Activated CD4-positive, alpha-beta memory T cell treated with anti-CD3 and anti-CD28 coated beads for 36 hours (primary cell): Measurements from ENCODE around the gene PRADC1. TPM values are rescaled to one million over a fixed set of nuclear protein-coding genes. Genes with fewer than 3 reads are reported as not detected.

Source experiments
- CTCF ChIA-PET: fragments of 350-600 bp; sonication (Branson Sonifier 250); formaldehyde crosslinking; loops from one replicate; lab custom pipeline; 2021; ENCODE audit warnings: antibody characterized with exemption, inconsistent platforms; lab: Charles Lee
- POLR2A ChIA-PET: fragments of 350-600 bp; sonication (Branson Sonifier 250); formaldehyde crosslinking; loops from one replicate; lab custom pipeline; 2021; ENCODE audit warnings: antibody characterized with exemption; lab: Charles Lee
- DNase-seq: peaks from one replicate; pipeline ENCODE4 v3.0.0-alpha.2; 2020
- H3K27ac Mint-ChIP-seq: one replicate; pipeline ENCODE4 v1.8.0; 2021; ENCODE audit warnings: mixed read lengths
- H3K27me3 Mint-ChIP-seq: one replicate; pipeline ENCODE4 v1.8.0; 2021; ENCODE audit warnings: mixed read lengths
- H3K36me3 Mint-ChIP-seq: one replicate; pipeline ENCODE4 v1.8.0; 2021; ENCODE audit warnings: mixed read lengths
- H3K4me1 Mint-ChIP-seq: one replicate; pipeline ENCODE4 v1.8.0; 2021; ENCODE audit warnings: low read depth, mixed read lengths
- H3K4me3 Mint-ChIP-seq: one replicate; pipeline ENCODE4 v1.8.0; 2021; ENCODE audit warnings: mild to moderate bottlenecking, mixed read lengths
- H3K9me3 Mint-ChIP-seq: one replicate; pipeline ENCODE4 v1.8.0; 2021; ENCODE audit warnings: mixed read lengths
- intact Hi-C: fragments of 100-400 bp; cut with micrococcal nuclease; formaldehyde crosslinking; loops from one replicate; pipeline ENCODE4 v1.15.1; 2023
- total RNA-seq, 2 experiments: library from RNA; stranded (reverse); gene quantifications; one replicate each; pipeline ENCODE4 v1.2.3, GENCODE V29; 2021

Gene PRADC1
- total RNA-seq, 2 experiments from 2014 or later: 12.9 to 13.6 TPM

DNA sequence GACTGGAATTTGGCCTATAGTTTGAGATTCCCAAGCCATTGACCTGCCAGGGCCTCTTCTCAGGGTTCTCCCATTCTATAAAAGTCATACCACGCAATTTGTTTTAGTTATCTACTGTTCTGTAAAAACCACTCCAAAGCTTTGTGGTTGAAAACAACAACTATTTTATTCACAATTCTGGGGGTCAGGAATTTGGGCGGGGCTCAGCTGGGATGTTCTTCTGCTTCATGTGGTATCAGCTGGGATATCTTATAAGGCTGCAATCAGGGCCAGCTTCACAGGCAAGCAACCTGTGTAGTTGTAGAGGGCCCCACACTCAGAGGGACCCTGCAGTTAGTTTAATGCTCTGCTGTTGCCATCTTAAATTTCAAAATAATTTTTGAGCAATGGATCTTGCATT, 47.1 kb downstream of the PRADC1 start:
- no peak overlapping the region for H3K27ac Mint-ChIP-seq
- H3K27me3 Mint-ChIP-seq: peaks cover 7% of the 10 kb centered on the region
- H3K4me3 Mint-ChIP-seq: no peak overlapping the region
- DNase-seq: no peak
- intact Hi-C loops: no loop called here
- CTCF ChIA-PET: interaction anchor here (1.2 to 1.4 kb wide), 2 partner anchors 9 to 27 kb away, joined by 4 to 6 read pairs; no protein-coding TSS in a partner anchor
- peaks cover 9% of the 10 kb centered on the region for H3K9me3 Mint-ChIP-seq
- no peaks in the 10 kb centered on the region for H3K4me1 Mint-ChIP-seq
- POLR2A ChIA-PET: no interaction called here
- peaks cover 3% of the 10 kb centered on the region for H3K36me3 Mint-ChIP-seq

Other genes with a start within 250 kb of the PRADC1 start
- gene SFXN5, start 161.5 kb downstream of the PRADC1 start, total RNA-seq: 1 to 10 TPM; 4.5 to 7.6 TPM
- gene RAB11FIP5, start 120.3 kb downstream of the PRADC1 start, total RNA-seq: 10 to 100 TPM; 11.1 to 11.2 TPM
- not detected for gene NOTO, start 30.7 kb downstream of the PRADC1 start, total RNA-seq
- 10 to 100 TPM; 40.0 to 42.0 TPM for gene SMYD5, start 19.0 kb downstream of the PRADC1 start, total RNA-seq
- 100 to 1,000 TPM; 499 to 541 TPM for gene CCT7, start 1.1 kb upstream of the PRADC1 start, total RNA-seq
- 10 to 100 TPM; 15.2 to 15.6 TPM for gene FBXO41, start 51.2 kb upstream of the PRADC1 start, total RNA-seq
- gene EGR4, start 60.3 kb upstream of the PRADC1 start, total RNA-seq: under 1 TPM; 0.24 to 0.34 TPM
- gene ALMS1, start 152.6 kb upstream of the PRADC1 start, total RNA-seq: 10 to 100 TPM; 20.4 to 22.7 TPM